ENCODE measurements around the gene AIFM2.
"Not testable (repeated sequence)": the region's sequence is repeated elsewhere in the genome, so short reads cannot be mapped to it uniquely, and the experiment has no call there.

AIFM2 gene

GRCh38 chr10:70162892-70163201, 30.2 kb upstream of the AIFM2 start:
- peak; percentile 68 for DNase-seq (ENCODE audit: low spot score)
- in situ Hi-C loops (cut with MboI; ENCODE audit: low pct_unique_long_range_greater_than_20kb, low sequenced_read_pairs, unreplicated experiment), result no loop called here
- TF ChIP-seq CTCF (IDR thresholded peaks at IDR 0.05; ENCODE audit: extremely low read depth, insufficient read depth, missing control alignments), result no peak

- in situ Hi-C loops (cut with MboI; ENCODE audit: low pct_unique_long_range_greater_than_20kb, low sequenced_read_pairs, unreplicated experiment), result no loop called here
- no peak for TF ChIP-seq CTCF (IDR thresholded peaks at IDR 0.05; ENCODE audit: extremely low read depth, insufficient read depth, missing control alignments)
- no peak for DNase-seq (ENCODE audit: low spot score)
These were observed 29.7 kb upstream of the AIFM2 start for GRCh38 chr10:70162151-70162891.

GRCh38 chr10:70160798-70161197, 28.2 kb upstream of the AIFM2 start:
- no peak for DNase-seq (ENCODE audit: low spot score)
- TF ChIP-seq CTCF (IDR thresholded peaks at IDR 0.05; ENCODE audit: extremely low read depth, insufficient read depth, missing control alignments), result no peak
- in situ Hi-C loops (cut with MboI; ENCODE audit: low pct_unique_long_range_greater_than_20kb, low sequenced_read_pairs, unreplicated experiment), result no loop called here

- in situ Hi-C loops (cut with MboI; ENCODE audit: low pct_unique_long_range_greater_than_20kb, low sequenced_read_pairs, unreplicated experiment), result not testable (repeated sequence)
These were observed 26.7 kb upstream of the AIFM2 start for GRCh38 chr10:70159366-70159765.

GRCh38 chr10:70158113-70158512, 25.5 kb upstream of the AIFM2 start:
- in situ Hi-C loops (cut with MboI; ENCODE audit: low pct_unique_long_range_greater_than_20kb, low sequenced_read_pairs, unreplicated experiment), result no loop called here
- no peak for DNase-seq (ENCODE audit: low spot score)

More at GRCh38 chr10:70159366-70159765, 26.7 kb upstream of the AIFM2 start:
- DNase-seq (ENCODE audit: low spot score), result not testable (repeated sequence)

GRCh38 chr10:70155255-70155838, 22.7 kb upstream of the AIFM2 start:
- TF ChIP-seq CTCF (IDR thresholded peaks at IDR 0.05; ENCODE audit: extremely low read depth, insufficient read depth, missing control alignments), result no peak
- DNase-seq (ENCODE audit: low spot score), result no peak
- in situ Hi-C loops (cut with MboI; ENCODE audit: low pct_unique_long_range_greater_than_20kb, low sequenced_read_pairs, unreplicated experiment), result no loop called here

More at GRCh38 chr10:70158113-70158512, 25.5 kb upstream of the AIFM2 start:
- no peak for TF ChIP-seq CTCF (IDR thresholded peaks at IDR 0.05; ENCODE audit: extremely low read depth, insufficient read depth, missing control alignments)

- in situ Hi-C loops (cut with MboI; ENCODE audit: low pct_unique_long_range_greater_than_20kb, low sequenced_read_pairs, unreplicated experiment), result no loop called here
- no peak for TF ChIP-seq CTCF (IDR thresholded peaks at IDR 0.05; ENCODE audit: extremely low read depth, insufficient read depth, missing control alignments)
- DNase-seq (ENCODE audit: low spot score), result no peak
These were observed 15.9 kb upstream of the AIFM2 start for GRCh38 chr10:70148516-70148915.

Measured in GM13977 (cell line).